B cell (primary cell): Measurements from ENCODE around the gene IL17B. TPM values are rescaled to one million over a fixed set of nuclear protein-coding genes. Genes with fewer than 3 reads are reported as not detected.

Experiments used
- ATAC-seq: fragments of 200-7000 bp; cut with Tn5 transposase; one replicate; pipeline ENCODE4 v1.10.0; 2021; ENCODE audit warnings: low read depth, mild to moderate bottlenecking, moderate number of reproducible peaks, moderate library complexity
- CTCF ChIA-PET: fragments of 350-600 bp; sonication (Branson Sonifier 250); formaldehyde crosslinking; loops from one replicate; lab custom pipeline; 2021; ENCODE audit warnings: antibody characterized with exemption, inconsistent platforms; lab: Charles Lee
- POLR2A ChIA-PET: fragments of 350-600 bp; sonication (Branson Sonifier 250); formaldehyde crosslinking; loops from one replicate; lab custom pipeline; 2021; ENCODE audit warnings: antibody characterized with exemption; lab: Charles Lee
- DNase-seq: peaks from one replicate; pipeline ENCODE4 v3.0.0; 2013
- H2AFZ ChIP-seq: 2 replicates; pipeline ENCODE4 v1.6.1; 2012; ENCODE audit warnings: mild to moderate bottlenecking, low read depth, low read length; ENCODE audit not compliant: insufficient read depth, poor library complexity, severe bottlenecking
- H3K27ac ChIP-seq, 2 donors: 1 replicate in 1 of 2; 2 replicates in 1 of 2; pipeline ENCODE4 v1.5.1; 2012 to 2013; ENCODE audit warnings: low read length in 2 of 2, mild to moderate bottlenecking in 2 of 2, moderate library complexity in 1 of 2
- H3K27me3 ChIP-seq, 4 experiments: fragments of 200-600 bp in 1 of 4; sonication (generic) in 1 of 4; replicated peaks in 1 of 4; 1 replicate in 2 of 4; 2 replicates in 2 of 4; pipeline versions ENCODE4 v1.6.1 to v1.7.0; 2013 to 2016; ENCODE audit warnings: low read length in 3 of 4, mild to moderate bottlenecking in 2 of 4, mixed read lengths in 1 of 4, moderate library complexity in 1 of 4; ENCODE audit not compliant: insufficient read depth in 4 of 4, control insufficient read depth in 3 of 4; ENCODE audit errors: control extremely low read depth in 1 of 4
- H3K36me3 ChIP-seq, 2 experiments: replicated peaks in 1 of 2; 1 replicate in 1 of 2; 2 replicates in 1 of 2; pipeline versions ENCODE4 v1.6.1 to v1.7.1; 2013; ENCODE audit warnings: low read length in 1 of 2; ENCODE audit not compliant: insufficient read depth in 2 of 2, control insufficient read depth in 1 of 2; ENCODE audit errors: control extremely low read depth in 1 of 2, extremely low read depth in 1 of 2
- H3K4me1 ChIP-seq, 2 donors: fragments of 200-600 bp in 1 of 2; sonication (generic) in 1 of 2; 1 replicate in 1 of 2; 2 replicates in 1 of 2; pipeline versions ENCODE4 v1.5.1 to v1.6.1; 2013 to 2017; ENCODE audit warnings: low read length in 2 of 2; ENCODE audit not compliant: control insufficient read depth in 2 of 2, insufficient read depth in 2 of 2
- H3K4me2 ChIP-seq: replicated peaks from 2 replicates; pipeline ENCODE3; 2012; ENCODE audit warnings: mild to moderate bottlenecking, low read depth, low read length; ENCODE audit not compliant: poor library complexity, severe bottlenecking
- H3K4me3 ChIP-seq, 5 experiments: fragments of 200-600 bp in 1 of 5; sonication (generic) in 1 of 5; 1 replicate in 3 of 5; 2 replicates in 2 of 5; pipeline versions ENCODE4 v1.5.1 to v1.7.0; 2011 to 2016; ENCODE audit warnings: low read length in 4 of 5, mild to moderate bottlenecking in 4 of 5, low read depth in 2 of 5, control low read depth in 1 of 5, moderate library complexity in 1 of 5; ENCODE audit not compliant: insufficient read depth in 1 of 5; ENCODE audit errors: control extremely low read depth in 1 of 5, extremely low read depth in 1 of 5
- H3K79me2 ChIP-seq: fragments of 200-600 bp; sonication (generic); one replicate; pipeline ENCODE4 v1.6.0; 2016; ENCODE audit warnings: low read length; ENCODE audit not compliant: control insufficient read depth, insufficient read depth
- H3K9ac ChIP-seq: fragments of 200-600 bp; sonication (generic); 2 replicates; pipeline ENCODE4 v1.6.1; 2017; ENCODE audit warnings: mild to moderate bottlenecking, low read length, moderate library complexity
- H3K9me3 ChIP-seq, 3 donors: one replicate each; pipeline versions ENCODE4 v1.6.1 to v1.7.1; 2013; ENCODE audit warnings: low read length in 2 of 3; ENCODE audit not compliant: control insufficient read depth in 2 of 3, insufficient read depth in 1 of 3; ENCODE audit errors: control extremely low read depth in 1 of 3
- H4K20me1 ChIP-seq: 2 replicates; pipeline ENCODE4 v1.6.0; 2012; ENCODE audit warnings: mild to moderate bottlenecking, low read length; ENCODE audit not compliant: insufficient read depth, control insufficient read depth, poor library complexity, severe bottlenecking
- H3K27ac Mint-ChIP-seq: one replicate; pipeline ENCODE4 v1.8.0; 2021; ENCODE audit warnings: mixed read lengths
- H3K27me3 Mint-ChIP-seq: one replicate; pipeline ENCODE4 v1.8.0; 2021; ENCODE audit warnings: mixed read lengths
- H3K4me1 Mint-ChIP-seq: one replicate; pipeline ENCODE4 v1.8.0; 2021; ENCODE audit warnings: mixed read lengths
- H3K4me3 Mint-ChIP-seq: one replicate; pipeline ENCODE4 v1.8.0; 2021; ENCODE audit warnings: mixed read lengths
- H3K9me3 Mint-ChIP-seq: one replicate; pipeline ENCODE4 v1.8.0; 2022; ENCODE audit warnings: mixed read lengths; ENCODE audit not compliant: insufficient read depth
- CTCF ChIP-seq: fragments of 200-600 bp; IDR thresholded peaks from one replicate; pipeline ENCODE4 v1.8.0; 2022; ENCODE audit warnings: antibody characterized with exemption, mild to moderate bottlenecking
- EZH2 ChIP-seq: IDR thresholded peaks from 2 replicates; pipeline ENCODE4 v1.6.1; 2012; ENCODE audit warnings: borderline replicate concordance, low read depth, mild to moderate bottlenecking, moderate library complexity, low read length; ENCODE audit not compliant: insufficient read depth, poor library complexity, severe bottlenecking
- WGBS: methylation state at CpG from one replicate; pipeline ENCODE4 v1.1.5; 2013; ENCODE audit warnings: missing lambda C conversion rate; ENCODE audit not compliant: insufficient coverage; 5-methylcytosine and 5-hydroxymethylcytosine counted together
- intact Hi-C: fragments of 100-400 bp; cut with micrococcal nuclease; formaldehyde crosslinking; loops from one replicate; pipeline ENCODE4 v1.10.0; 2022
- polyA plus RNA-seq: library from polyadenylated mRNA; depleted of rRNA; stranded (reverse); fragments of >200 nt; gene quantifications from 2 replicates; pipeline ENCODE4 v1.2.3, GENCODE V29; 2012
- total RNA-seq, 2 donors: library from RNA; stranded (reverse); fragments of 120-200 nt in 1 of 2; gene quantifications; 1 replicate in 1 of 2; 2 replicates in 1 of 2; pipeline versions ENCODE4 v1.2.3 to v1.2.4, GENCODE V29; 2013 to 2022

IL17B gene
- total and polyA plus RNA-seq, 2 donors (not counting 1 experiment from before 2014, with no cell fraction given): not detected

GRCh38 chr5:149425729-149426128, 46.6 kb upstream of the IL17B start:
- Histone ChIP-seq H3K36me3 (no peaks in the 10 kb centered on the region), H3K9me3 (peaks cover 0 to 3% (median 0%) of the 10 kb centered on the region in 3 donors), H3K27me3 (peaks cover 0 to 9% (median 1%) of the 10 kb centered on the region in 4 experiments), H3K27ac (no peak overlapping the region), H3K9ac (no peak overlapping the region), H3K4me1 (no peaks in the 10 kb centered on the region), H4K20me1 (no peaks in the 10 kb centered on the region), H3K4me2 (no peak overlapping the region), H3K4me3 (no peak overlapping the region), H2AFZ (no peak overlapping the region), H3K79me2 (no peaks in the 10 kb centered on the region)
- POLR2A ChIA-PET: no interaction called here
- Mint-ChIP-seq H3K27me3 (peaks cover 29% of the 10 kb centered on the region), H3K9me3 (no peaks in the 10 kb centered on the region), H3K4me3 (no peak overlapping the region), H3K27ac (no peak overlapping the region), H3K4me1 (no peaks in the 10 kb centered on the region)
- CTCF ChIA-PET: no interaction called here
- intact Hi-C loops: no loop called here
- ATAC-seq (no peak), DNase-seq (no peak)
- TF ChIP-seq EZH2 (no peak), CTCF (no peak)
- 90% methylated on average over 3 of the region's 4 CpGs for WGBS

GRCh38 chr5:149424371-149425315, 45.6 kb upstream of the IL17B start:
- Mint-ChIP-seq H3K4me3 (no peak overlapping the region), H3K27me3 (peaks cover 29% of the 10 kb centered on the region), H3K9me3 (no peaks in the 10 kb centered on the region), H3K4me1 (no peaks in the 10 kb centered on the region), H3K27ac (no peak overlapping the region)
- TF ChIP-seq CTCF (no peak), EZH2 (no peak)
- H3K36me3 ChIP-seq: no peaks in the 10 kb centered on the region
- H3K4me3 ChIP-seq: no peak overlapping the region
- no peaks in the 10 kb centered on the region for H3K9me3 ChIP-seq
- no peak for ATAC-seq
- no peaks in the 10 kb centered on the region for H3K4me1 ChIP-seq
- no peak overlapping the region for H3K9ac ChIP-seq
- WGBS: 87% methylated on average over 7 of the region's 10 CpGs
- DNase-seq: no peak
- no peak overlapping the region for H3K4me2 ChIP-seq
- no peak overlapping the region for H3K27ac ChIP-seq
- intact Hi-C loops: no loop called here
- H4K20me1 ChIP-seq: no peaks in the 10 kb centered on the region
- no peaks in the 10 kb centered on the region for H3K79me2 ChIP-seq
- H3K27me3 ChIP-seq: peaks cover 0 to 10% (median 1%) of the 10 kb centered on the region in 4 experiments
- ChIA-PET CTCF (no interaction called here), POLR2A (interaction anchor here (0.7 kb wide), 1 partner anchor 1008 kb away, joined by 3 read pairs; no protein-coding TSS in a partner anchor)
- H2AFZ ChIP-seq: no peak overlapping the region
